Limb (tissue), 2 donors: ENCODE data around the gene GALNT12.

ENCODE experiments used
- DNase-seq, 2 donors: peaks; one replicate each; pipeline ENCODE4 v3.0.0-alpha.2; 2016; ENCODE audit errors: extremely low spot score in 2 of 2

GALNT12 gene

GRCh38 chr9:98879094-98879962, 71.9 kb downstream of the GALNT12 start:
- DNase-seq, result no peak

- DNase-seq, result no peak
These were observed 72.5 kb downstream of the GALNT12 start for GRCh38 chr9:98879963-98880310.

- DNase-seq, result no peak
These were observed 73.0 kb downstream of the GALNT12 start for GRCh38 chr9:98880311-98881015.

GRCh38 chr9:98881356-98881755, 73.9 kb downstream of the GALNT12 start:
- no peak for DNase-seq

- DNase-seq, result no peak
These were observed 74.5 kb downstream of the GALNT12 start for GRCh38 chr9:98881836-98882568.

- no peak for DNase-seq
These were observed 75.1 kb downstream of the GALNT12 start for GRCh38 chr9:98882569-98882923.

GRCh38 chr9:98883276-98883675, 75.8 kb downstream of the GALNT12 start:
- DNase-seq, result no peak

- no peak for DNase-seq
These were observed 77.4 kb downstream of the GALNT12 start for GRCh38 chr9:98884849-98885248.

- DNase-seq, result no peak
These were observed 78.3 kb downstream of the GALNT12 start for GRCh38 chr9:98885575-98886295.

- no peak for DNase-seq
These were observed 79.3 kb downstream of the GALNT12 start for GRCh38 chr9:98886691-98887229.

GRCh38 chr9:98887918-98888510, 80.5 kb downstream of the GALNT12 start:
- no peak for DNase-seq

- no peak for DNase-seq
These were observed 81.4 kb downstream of the GALNT12 start for GRCh38 chr9:98888801-98889421.

GRCh38 chr9:98890256-98890655, 82.8 kb downstream of the GALNT12 start:
- no peak for DNase-seq

GRCh38 chr9:98892288-98892687, 84.8 kb downstream of the GALNT12 start:
- DNase-seq, result no peak

- DNase-seq, result no peak
These were observed 85.2 kb downstream of the GALNT12 start for GRCh38 chr9:98892690-98893089.

- DNase-seq, result no peak
These were observed 86.7 kb downstream of the GALNT12 start for GRCh38 chr9:98894171-98894570.

- DNase-seq, result no peak
These were observed 87.3 kb downstream of the GALNT12 start for GRCh38 chr9:98894761-98895160.

GRCh38 chr9:98896632-98897031, 89.2 kb downstream of the GALNT12 start:
- DNase-seq, result no peak

- DNase-seq, result no peak
These were observed 90.3 kb downstream of the GALNT12 start for GRCh38 chr9:98897745-98898144.

GRCh38 chr9:98899408-98900056, 92.1 kb downstream of the GALNT12 start:
- DNase-seq, result peak; percentile 54 to 71
